Measurements from ENCODE around the gene ALDH18A1. TPM values are rescaled to one million over a fixed set of nuclear protein-coding genes. Genes with fewer than 3 reads are reported as not detected.

Gene ALDH18A1
- total and polyA plus RNA-seq, 2 of the 8 experiments (the other 6 are each of a cell fraction or from before 2014, with no cell fraction given), result 59.6 to 128 TPM

DNA sequence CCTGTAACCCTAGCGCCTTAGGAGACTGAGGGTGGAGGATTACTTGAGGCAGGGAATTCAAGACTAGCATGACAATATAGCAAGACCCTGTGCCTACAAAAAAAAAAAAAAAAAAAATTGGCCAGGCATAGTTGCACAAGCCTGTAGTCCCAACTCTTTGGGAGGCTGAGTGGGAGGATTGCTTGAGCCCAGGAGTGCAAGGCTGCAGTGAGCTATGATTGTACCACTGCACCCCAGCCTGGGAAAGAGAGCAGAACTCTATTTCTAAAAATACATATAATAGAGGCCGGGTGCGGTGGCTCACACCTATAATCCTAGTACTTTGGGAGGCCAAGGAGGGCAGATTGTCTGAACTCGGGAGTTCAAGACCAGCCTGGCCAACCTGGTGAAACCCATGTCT lies 85.1 kb downstream of the ALDH18A1 start:
- Histone ChIP-seq H3K9ac (replicated peaks in 1 of 4; ENCODE audit: extremely low read depth in 1 of 4, low read depth in 3 of 4, low read length in 3 of 4) (no peak overlapping the region), H2BK15ac (ENCODE audit: low read length) (no peak overlapping the region), H3K4ac (replicated peaks; ENCODE audit: insufficient read length, low read depth, low read length) (no peak overlapping the region), H3K23me2 (ENCODE audit: low read depth, low read length) (no peaks in the 10 kb centered on the region), H3K56ac (replicated peaks; ENCODE audit: insufficient read length, low read depth, low read length) (no peak overlapping the region), H3K36me3 (ENCODE audit: control insufficient read depth in 2 of 4, insufficient read depth in 4 of 4, low read length in 3 of 4) (no peaks in the 10 kb centered on the region), H3K79me1 (ENCODE audit: low read depth, low read length) (no peaks in the 10 kb centered on the region), H3K27ac (ENCODE audit: low read depth, low read length) (no peak overlapping the region), H3K9me3 (ENCODE audit: insufficient read depth in 2 of 2, low read depth in 1 of 2, low read length in 1 of 2) (no peaks in the 10 kb centered on the region), H3K79me2 (ENCODE audit: control insufficient read depth in 1 of 2, insufficient read depth in 2 of 2, low read length in 2 of 2) (no peaks in the 10 kb centered on the region), H2AK5ac (ENCODE audit: low read depth, low read length) (no peak overlapping the region), H3K18ac (ENCODE audit: extremely low read depth, low read length) (no peak overlapping the region), H3K4me2 (ENCODE audit: insufficient read depth in 1 of 2, low read depth in 2 of 2, low read length in 2 of 2) (no peak overlapping the region), H2BK20ac (ENCODE audit: low read length) (no peak overlapping the region), H2BK12ac (ENCODE audit: low read depth, low read length) (no peak overlapping the region), H4K20me1 (replicated peaks in 1 of 2; ENCODE audit: control insufficient read depth in 1 of 2, insufficient read depth in 2 of 2, low read length in 2 of 2) (no peaks in the 10 kb centered on the region), H2BK5ac (ENCODE audit: low read depth, low read length) (no peak overlapping the region), H2BK120ac (replicated peaks; ENCODE audit: low read depth, low read length) (no peak overlapping the region), H4K5ac (ENCODE audit: insufficient read length, low read depth, low read length) (no peak overlapping the region), H2AFZ (ENCODE audit: low read length) (no peak overlapping the region), H3K14ac (ENCODE audit: insufficient read length) (no peak overlapping the region), H3K4me3 (ENCODE audit: extremely low read depth in 1 of 4, insufficient read depth in 2 of 4, low read depth in 3 of 4, low read length in 4 of 4) (no peak overlapping the region), H4K8ac (ENCODE audit: extremely low read depth, insufficient read depth, low read length) (no peak overlapping the region), H4K91ac (replicated peaks; ENCODE audit: insufficient read length, low read length) (no peak overlapping the region), H3K23ac (ENCODE audit: insufficient read length) (no peak overlapping the region), H3K4me1 (replicated peaks in 1 of 4; ENCODE audit: control insufficient read depth in 3 of 4, insufficient read depth in 4 of 4, low read length in 3 of 4) (no peaks in the 10 kb centered on the region), H3K27me3 (replicated peaks in 1 of 4; ENCODE audit: control insufficient read depth in 3 of 4, extremely low read depth in 1 of 4, insufficient read depth in 3 of 4, low read length in 3 of 4) (no peaks in the 10 kb centered on the region)
- ChIA-PET POLR2A (ENCODE audit: partially characterized antibody) (interaction anchor here (1.0 kb wide), 1 partner anchor 17 kb away, joined by 3 read pairs; no protein-coding TSS in a partner anchor), CTCF (ENCODE audit: partially characterized antibody) (interaction anchor here (0.6 to 1.1 kb wide), 3 partner anchors 13 to 366 kb away, joined by 3 read pairs; no protein-coding TSS in a partner anchor)
- 94% methylated on average over 4 of the region's 4 CpGs; no CpG with 5 or more reads in 1 of the 2 experiments for WGBS, 2 experiments (ENCODE audit: extremely low coverage in 1 of 2, insufficient coverage in 1 of 2, insufficient read length in 1 of 2, insufficient replicate concordance in 2 of 2, low coverage in 1 of 2, low lambda C conversion rate in 2 of 2, missing lambda C conversion rate in 1 of 2)
- no peak for DNase-seq (ENCODE audit: low read depth in 1 of 2, low spot score in 2 of 2)
- no peak for FAIRE-seq
- TF ChIP-seq CEBPB (IDR thresholded peaks at IDR 0.05; ENCODE audit: low read depth, low read length) (no peak), POLR2A (IDR thresholded peaks at IDR 0.05; ENCODE audit: control extremely low read depth in 1 of 2, low read depth in 2 of 2, low read length in 2 of 2) (no peak)
- TF ChIP-seq, protein P1, sequence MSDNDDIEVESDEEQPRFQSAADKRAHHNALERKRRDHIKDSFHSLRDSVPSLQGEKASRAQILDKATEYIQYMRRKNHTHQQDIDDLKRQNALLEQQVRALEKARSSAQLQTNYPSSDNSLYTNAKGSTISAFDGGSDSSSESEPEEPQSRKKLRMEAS (IDR thresholded peaks at IDR 0.05), result no peak

Measured in H1 (cell line).